Astrocyte of the spinal cord (primary cell): ENCODE results near the gene PTGFRN.

ENCODE experiments used
- DNase-seq: peaks from one replicate; pipeline ENCODE4 v3.0.0; 2011; ENCODE audit warnings: low read depth, low spot score
- H3K4me3 ChIP-seq: 2 replicates; pipeline ENCODE4 v1.5.1; 2011; ENCODE audit warnings: low read depth, mild to moderate bottlenecking, low read length, moderate library complexity
- in situ Hi-C: cut with HindIII; loops from 2 replicates; pipeline ENCODE4 v1.10.0; 2017; ENCODE audit warnings: low sequenced_read_pairs
- TF ChIP-seq, protein P1 (sequence below): IDR thresholded peaks from 2 replicates; pipeline ENCODE4 v1.5.1; 2012; ENCODE audit warnings: low read depth, mild to moderate bottlenecking, low read length, inconsistent platforms

PTGFRN gene

DNA sequence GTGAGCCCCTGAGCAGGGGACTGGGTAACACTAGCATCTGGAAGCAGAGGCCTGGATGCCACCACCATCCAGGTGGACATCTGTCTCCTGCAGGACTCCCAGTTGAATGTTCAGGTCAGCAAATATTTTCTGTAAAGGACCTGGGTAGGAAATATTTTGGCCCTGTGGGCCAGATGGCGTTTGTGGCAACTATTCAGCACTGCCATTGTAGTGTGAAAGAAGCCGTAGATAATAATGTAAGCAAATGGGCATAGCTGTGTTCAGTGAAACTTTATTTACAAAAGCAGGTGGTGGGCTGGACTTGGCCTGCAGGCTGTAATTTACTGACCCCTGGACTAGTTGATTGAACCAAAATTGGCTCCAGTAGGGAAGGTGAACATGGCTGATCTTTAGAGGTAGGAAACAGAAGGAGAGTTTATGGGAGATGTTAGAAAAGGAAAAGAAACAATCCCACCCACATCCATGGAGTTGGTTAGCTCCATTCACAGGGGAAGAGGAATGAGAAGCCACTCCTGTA is 71.9 kb downstream of the PTGFRN start:
- TF ChIP-seq, protein P1, sequence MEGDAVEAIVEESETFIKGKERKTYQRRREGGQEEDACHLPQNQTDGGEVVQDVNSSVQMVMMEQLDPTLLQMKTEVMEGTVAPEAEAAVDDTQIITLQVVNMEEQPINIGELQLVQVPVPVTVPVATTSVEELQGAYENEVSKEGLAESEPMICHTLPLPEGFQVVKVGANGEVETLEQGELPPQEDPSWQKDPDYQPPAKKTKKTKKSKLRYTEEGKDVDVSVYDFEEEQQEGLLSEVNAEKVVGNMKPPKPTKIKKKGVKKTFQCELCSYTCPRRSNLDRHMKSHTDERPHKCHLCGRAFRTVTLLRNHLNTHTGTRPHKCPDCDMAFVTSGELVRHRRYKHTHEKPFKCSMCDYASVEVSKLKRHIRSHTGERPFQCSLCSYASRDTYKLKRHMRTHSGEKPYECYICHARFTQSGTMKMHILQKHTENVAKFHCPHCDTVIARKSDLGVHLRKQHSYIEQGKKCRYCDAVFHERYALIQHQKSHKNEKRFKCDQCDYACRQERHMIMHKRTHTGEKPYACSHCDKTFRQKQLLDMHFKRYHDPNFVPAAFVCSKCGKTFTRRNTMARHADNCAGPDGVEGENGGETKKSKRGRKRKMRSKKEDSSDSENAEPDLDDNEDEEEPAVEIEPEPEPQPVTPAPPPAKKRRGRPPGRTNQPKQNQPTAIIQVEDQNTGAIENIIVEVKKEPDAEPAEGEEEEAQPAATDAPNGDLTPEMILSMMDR: no peak
- no peak overlapping the region for H3K4me3 ChIP-seq
- in situ Hi-C loops: no loop called here
- DNase-seq: no peak

DNA sequence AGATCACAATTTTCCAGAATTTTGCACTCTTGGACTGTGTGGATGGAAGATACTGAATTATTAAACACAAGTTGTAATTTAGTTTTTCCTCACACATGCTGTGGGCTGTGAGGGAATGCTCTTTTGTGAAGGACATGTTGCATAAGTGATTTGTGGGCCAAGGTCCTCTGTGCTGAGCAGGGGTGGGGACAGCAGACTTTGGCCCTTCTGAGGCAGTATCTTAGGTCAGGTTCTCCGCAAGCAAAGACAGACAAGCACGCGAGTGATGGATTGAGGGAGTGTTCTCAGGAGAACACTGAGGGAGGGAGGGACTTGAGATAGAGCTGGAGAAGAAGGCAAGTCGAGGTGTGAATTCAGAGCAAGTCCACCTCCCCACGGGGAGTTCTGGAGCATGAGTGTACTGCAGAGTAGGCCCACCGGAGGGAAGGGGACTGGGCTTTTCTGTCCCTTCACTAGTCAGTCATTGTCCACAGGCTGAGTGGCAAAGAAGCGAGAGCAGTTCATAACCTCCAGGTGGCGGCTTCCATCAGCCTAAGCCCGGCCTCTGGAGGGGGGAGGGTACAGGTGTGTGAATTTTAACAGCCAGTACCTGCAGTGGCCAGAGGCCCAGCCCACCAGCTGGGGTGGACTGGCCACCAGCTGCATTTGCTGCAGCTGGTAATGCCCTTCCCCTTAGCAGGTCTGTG is 72.7 kb downstream of the PTGFRN start:
- in situ Hi-C loops: no loop called here
- DNase-seq: no peak
- TF ChIP-seq, protein P1: no peak
- H3K4me3 ChIP-seq: no peak overlapping the region

DNA sequence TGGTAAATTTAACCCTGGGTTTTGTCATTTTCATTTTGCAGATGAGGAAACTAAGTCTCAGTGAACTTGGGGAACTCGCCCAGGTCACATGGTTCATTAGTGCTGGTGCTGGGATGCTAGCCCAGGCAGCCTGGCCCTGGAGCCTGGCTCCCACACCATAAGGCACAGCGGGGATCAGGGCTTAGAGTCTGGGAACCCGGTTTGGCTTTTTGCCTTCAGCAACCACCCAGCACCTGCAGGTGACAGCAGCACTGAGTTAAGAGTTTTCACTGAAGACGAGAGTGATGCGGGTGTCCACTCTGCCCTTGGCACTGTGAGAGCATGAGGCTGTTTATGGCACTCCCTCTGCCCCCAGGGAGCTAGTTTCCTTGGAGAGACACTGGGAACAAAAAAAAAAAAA is 73.4 kb downstream of the PTGFRN start:
- H3K4me3 ChIP-seq: no peak overlapping the region
- TF ChIP-seq, protein P1: no peak
- in situ Hi-C loops: no loop called here
- DNase-seq: no peak

DNA sequence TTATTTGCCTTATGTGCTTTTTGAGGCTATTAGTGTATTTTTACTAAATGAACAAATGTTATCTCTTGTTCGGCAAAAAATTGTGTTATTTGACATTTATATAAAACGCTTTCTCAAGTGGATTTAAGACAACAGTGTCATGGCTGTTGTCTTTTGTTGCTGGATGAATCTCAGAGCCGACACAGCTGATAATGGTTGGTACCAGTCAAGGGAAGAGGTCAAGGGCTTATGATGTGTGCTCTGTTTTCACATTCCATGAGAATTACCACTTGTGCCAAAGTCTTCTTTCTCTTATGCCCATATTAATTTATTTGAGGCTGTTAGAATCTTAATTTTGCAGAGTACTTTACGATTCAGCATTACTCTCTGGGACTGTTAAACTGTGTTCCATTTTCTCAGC is 74.0 kb downstream of the PTGFRN start:
- TF ChIP-seq, protein P1: no peak
- in situ Hi-C loops: no loop called here
- no peak overlapping the region for H3K4me3 ChIP-seq
- no peak for DNase-seq

DNA sequence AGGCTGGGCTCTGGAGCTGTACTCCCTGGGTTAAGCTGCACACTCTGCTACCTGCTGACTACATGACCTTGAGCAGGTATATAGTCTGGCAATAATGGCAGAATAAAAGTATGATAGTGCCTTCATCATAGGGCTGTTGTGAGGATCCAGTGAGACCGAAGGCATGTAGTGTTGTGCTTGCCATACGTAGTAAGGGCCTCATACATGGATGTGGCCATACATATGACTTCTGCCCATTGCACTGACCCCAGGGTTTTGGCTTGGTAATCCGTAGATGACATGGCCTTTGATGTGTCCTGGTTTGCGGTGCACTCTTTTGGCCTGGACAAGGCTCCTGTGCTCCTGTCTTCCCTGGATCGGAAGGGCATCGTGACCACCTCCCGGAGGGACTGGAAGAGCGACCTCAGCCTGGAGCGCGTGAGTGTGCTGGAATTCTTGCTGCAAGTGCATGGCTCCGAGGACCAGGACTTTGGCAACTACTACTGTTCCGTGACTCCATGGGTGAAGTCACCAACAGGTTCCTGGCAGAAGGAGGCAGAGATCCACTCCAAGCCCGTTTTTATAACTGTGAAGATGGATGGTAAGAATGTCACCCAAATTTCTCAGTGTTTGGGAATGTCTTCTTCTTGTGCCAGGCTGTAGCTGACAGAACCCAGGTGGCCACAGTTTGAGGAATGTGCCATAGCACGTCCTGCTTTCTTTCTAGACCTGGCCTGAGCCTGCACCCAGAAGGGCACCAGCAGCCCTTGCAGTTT is 74.9 kb downstream of the PTGFRN start:
- DNase-seq: no peak
- in situ Hi-C loops: no loop called here
- no peak overlapping the region for H3K4me3 ChIP-seq
- TF ChIP-seq, protein P1: no peak

DNA sequence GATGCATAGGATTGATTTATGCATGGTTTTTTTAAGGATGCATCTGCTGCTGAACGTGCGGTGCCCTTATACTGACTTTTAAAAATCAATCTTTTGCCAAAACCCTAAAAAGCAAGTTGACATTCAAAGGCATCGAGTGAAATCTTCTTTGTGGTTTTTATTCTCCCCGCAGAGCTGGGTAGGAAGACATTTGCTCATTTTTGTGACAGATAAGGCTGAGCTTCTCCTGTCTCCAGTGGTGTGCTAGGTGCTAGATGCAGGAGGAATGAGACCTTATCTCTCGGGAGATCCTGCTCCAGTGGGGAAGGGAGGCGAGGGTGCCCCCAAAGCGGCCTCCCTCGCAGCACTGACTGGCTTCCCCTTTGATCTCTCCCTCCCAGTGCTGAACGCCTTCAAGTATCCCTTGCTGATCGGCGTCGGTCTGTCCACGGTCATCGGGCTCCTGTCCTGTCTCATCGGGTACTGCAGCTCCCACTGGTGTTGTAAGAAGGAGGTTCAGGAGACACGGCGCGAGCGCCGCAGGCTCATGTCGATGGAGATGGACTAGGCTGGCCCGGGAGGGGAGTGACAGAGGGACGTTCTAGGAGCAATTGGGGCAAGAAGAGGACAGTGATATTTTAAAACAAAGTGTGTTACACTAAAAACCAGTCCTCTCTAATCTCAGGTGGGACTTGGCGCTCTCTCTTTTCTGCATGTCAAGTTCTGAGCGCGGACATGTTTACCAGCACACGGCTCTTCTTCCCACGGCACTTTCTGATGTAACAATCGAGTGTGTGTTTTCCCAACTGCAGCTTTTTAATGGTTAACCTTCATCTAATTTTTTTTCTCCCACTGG is 76.9 kb downstream of the PTGFRN start:
- DNase-seq: no peak

More for the DNA sequence above, 76.9 kb downstream of the PTGFRN start:
- in situ Hi-C loops: no loop called here
- TF ChIP-seq, protein P1: no peak
- no peak overlapping the region for H3K4me3 ChIP-seq
